NAMALWA (cell line): ENCODE results near the gene HS6ST3.
"Not testable (repeated sequence)": the region's sequence is repeated elsewhere in the genome, so short reads cannot be mapped to it uniquely, and the experiment has no call there.

ENCODE experiments used
- DNase-seq: peaks from one replicate; pipeline ENCODE4 v3.0.0-alpha.2; 2015; ENCODE audit warnings: low spot score

HS6ST3 gene

GRCh38 chr13:96431044-96431581 is 341.2 kb downstream of the HS6ST3 start:
- no peak for DNase-seq

- no peak for DNase-seq
Measured at GRCh38 chr13:96444676-96445075, 354.8 kb downstream of the HS6ST3 start.

- no peak for DNase-seq
Measured at GRCh38 chr13:96449920-96450319, 360.0 kb downstream of the HS6ST3 start.

GRCh38 chr13:96450326-96451020 is 360.6 kb downstream of the HS6ST3 start:
- DNase-seq = no peak

- no peak for DNase-seq
Measured at GRCh38 chr13:96454466-96454865, 364.6 kb downstream of the HS6ST3 start.

- DNase-seq = no peak
Measured at GRCh38 chr13:96460609-96461008, 370.7 kb downstream of the HS6ST3 start.

GRCh38 chr13:96473526-96474180 is 383.7 kb downstream of the HS6ST3 start:
- no peak for DNase-seq

GRCh38 chr13:96474181-96474557 is 384.3 kb downstream of the HS6ST3 start:
- no peak for DNase-seq

- no peak for DNase-seq
Measured at GRCh38 chr13:96475103-96475502, 385.2 kb downstream of the HS6ST3 start.

- no peak for DNase-seq
Measured at GRCh38 chr13:96481482-96481881, 391.6 kb downstream of the HS6ST3 start.

GRCh38 chr13:96490496-96490989 is 400.6 kb downstream of the HS6ST3 start:
- DNase-seq = no peak

- no peak for DNase-seq
Measured at GRCh38 chr13:96491103-96491502, 401.2 kb downstream of the HS6ST3 start.

- DNase-seq = no peak
Measured at GRCh38 chr13:96492766-96493165, 402.9 kb downstream of the HS6ST3 start.

- no peak for DNase-seq
Measured at GRCh38 chr13:96499656-96500055, 409.7 kb downstream of the HS6ST3 start.

- DNase-seq = no peak
Measured at GRCh38 chr13:96500953-96501352, 411.0 kb downstream of the HS6ST3 start.

- no peak for DNase-seq
Measured at GRCh38 chr13:96503481-96503880, 413.6 kb downstream of the HS6ST3 start.

- DNase-seq = no peak
Measured at GRCh38 chr13:96511587-96511986, 421.7 kb downstream of the HS6ST3 start.

- no peak for DNase-seq
Measured at GRCh38 chr13:96519380-96519779, 429.5 kb downstream of the HS6ST3 start.

- not testable (repeated sequence) for DNase-seq
Measured at GRCh38 chr13:96524398-96525020, 434.6 kb downstream of the HS6ST3 start.

GRCh38 chr13:96525715-96526114 is 435.8 kb downstream of the HS6ST3 start:
- no peak for DNase-seq

GRCh38 chr13:96527497-96527896 is 437.6 kb downstream of the HS6ST3 start:
- DNase-seq = no peak

- DNase-seq = no peak
Measured at GRCh38 chr13:96532804-96533203, 442.9 kb downstream of the HS6ST3 start.

GRCh38 chr13:96533408-96533807 is 443.5 kb downstream of the HS6ST3 start:
- DNase-seq = no peak
